ENCODE measurements around the gene NDUFS8. TPM values are rescaled to one million over a fixed set of nuclear protein-coding genes. Genes with fewer than 3 reads are reported as not detected.

The NDUFS8 gene
- total and polyA plus RNA-seq, 2 of the 13 experiments (the other 11 are each of a cell fraction or from before 2014, with no cell fraction given), result 96.7 to 158 TPM

DNA sequence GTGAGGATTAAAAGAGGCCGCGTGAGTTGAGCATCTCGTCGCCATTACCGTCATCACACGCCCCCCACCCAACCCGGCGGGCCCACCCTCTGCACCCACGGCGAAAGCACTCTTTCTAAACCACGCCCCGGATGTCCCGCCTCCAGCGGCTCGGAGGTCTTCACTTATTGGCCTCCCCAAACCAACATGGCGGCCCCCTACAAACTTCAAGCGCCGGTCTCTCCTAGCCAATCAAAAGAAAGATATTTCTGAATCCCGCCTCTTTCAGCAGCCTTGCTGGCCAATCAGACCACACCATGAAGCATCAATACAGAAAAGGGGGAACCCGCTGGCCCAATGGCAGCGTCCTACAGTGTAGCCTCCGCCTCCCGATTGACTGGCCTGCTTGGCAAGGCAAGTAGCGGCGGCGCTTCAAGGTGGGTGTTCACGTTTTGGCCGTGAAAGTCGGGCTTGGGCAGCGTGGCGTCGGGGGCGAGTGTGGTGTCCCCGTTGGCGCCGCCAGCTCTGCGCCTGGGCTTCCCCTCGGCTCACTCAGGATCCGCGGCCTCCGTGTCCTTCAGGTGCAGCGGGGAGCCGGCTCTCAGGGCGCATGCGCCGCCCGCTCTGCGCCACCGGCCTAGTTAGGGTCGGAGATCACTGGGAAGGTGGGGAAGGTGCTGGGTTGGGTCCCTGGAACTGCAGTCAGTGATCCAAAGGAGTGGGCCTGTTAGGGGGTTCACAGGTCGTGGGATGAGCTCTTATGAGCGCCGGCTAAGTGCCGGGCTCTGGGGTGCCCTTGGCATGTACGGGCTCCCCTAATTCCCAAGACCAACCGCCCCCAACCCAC, at the start of gene NDUFS8 (continued):
- TF ChIP-seq, protein P1, sequence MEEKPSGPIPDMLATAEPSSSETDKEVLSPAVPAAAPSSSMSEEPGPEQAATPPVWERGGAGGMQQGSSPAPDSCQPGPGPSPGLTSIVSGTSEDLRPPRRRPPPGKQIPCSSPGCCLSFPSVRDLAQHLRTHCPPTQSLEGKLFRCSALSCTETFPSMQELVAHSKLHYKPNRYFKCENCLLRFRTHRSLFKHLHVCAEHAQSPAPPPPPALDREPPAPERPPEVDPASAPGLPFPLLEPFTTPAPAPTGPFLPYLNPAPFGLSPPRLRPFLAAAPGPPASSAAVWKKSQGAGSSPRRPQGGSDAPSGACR (CRISPR knock-in tag; IDR thresholded peaks at IDR 0.05), result 0 out of 2 replicates have a peak, but pooled peaks have one; percentile 52
- TF ChIP-seq JARID2 (CRISPR knock-in tag; IDR thresholded peaks at IDR 0.05; ENCODE audit: insufficient replicate concordance) (peak; percentile 81), CBX2 (IDR thresholded peaks at IDR 0.05; ENCODE audit: low read depth, low read length) (no peak), CBX2 (CRISPR knock-in tag; IDR thresholded peaks at IDR 0.05; ENCODE audit: low read depth) (no peak), ZFP62 (CRISPR knock-in tag; IDR thresholded peaks at IDR 0.05) (no peak), FOXO1 (CRISPR knock-in tag; IDR thresholded peaks at IDR 0.05) (peak; percentile 45), KLF11 (CRISPR knock-in tag; IDR thresholded peaks at IDR 0.05) (no peak), MBD4 (IDR thresholded peaks at IDR 0.05; ENCODE audit: borderline replicate concordance, low read length) (no peak), EZH2 (conservative IDR thresholded peaks at IDR 0.05; ENCODE audit: low read depth, low read length) (no peak), NR2F2 (IDR thresholded peaks at IDR 0.05; ENCODE audit: borderline replicate concordance, low read depth) (no peak), ZNF567 (CRISPR knock-in tag; IDR thresholded peaks at IDR 0.05; ENCODE audit: borderline replicate concordance) (no peak)
- TF ChIP-seq, protein P2, sequence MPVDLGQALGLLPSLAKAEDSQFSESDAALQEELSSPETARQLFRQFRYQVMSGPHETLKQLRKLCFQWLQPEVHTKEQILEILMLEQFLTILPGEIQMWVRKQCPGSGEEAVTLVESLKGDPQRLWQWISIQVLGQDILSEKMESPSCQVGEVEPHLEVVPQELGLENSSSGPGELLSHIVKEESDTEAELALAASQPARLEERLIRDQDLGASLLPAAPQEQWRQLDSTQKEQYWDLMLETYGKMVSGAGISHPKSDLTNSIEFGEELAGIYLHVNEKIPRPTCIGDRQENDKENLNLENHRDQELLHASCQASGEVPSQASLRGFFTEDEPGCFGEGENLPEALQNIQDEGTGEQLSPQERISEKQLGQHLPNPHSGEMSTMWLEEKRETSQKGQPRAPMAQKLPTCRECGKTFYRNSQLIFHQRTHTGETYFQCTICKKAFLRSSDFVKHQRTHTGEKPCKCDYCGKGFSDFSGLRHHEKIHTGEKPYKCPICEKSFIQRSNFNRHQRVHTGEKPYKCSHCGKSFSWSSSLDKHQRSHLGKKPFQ (CRISPR knock-in tag; IDR thresholded peaks at IDR 0.05; ENCODE audit: insufficient replicate concordance), result peak; percentile 65
- TF ChIP-seq, protein P3, sequence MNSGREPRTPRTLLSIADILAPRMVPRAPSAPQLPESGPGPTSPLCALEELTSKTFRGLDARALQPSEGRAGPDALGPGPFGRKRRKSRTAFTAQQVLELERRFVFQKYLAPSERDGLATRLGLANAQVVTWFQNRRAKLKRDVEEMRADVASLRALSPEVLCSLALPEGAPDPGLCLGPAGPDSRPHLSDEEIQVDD (CRISPR knock-in tag; IDR thresholded peaks at IDR 0.05; ENCODE audit: borderline replicate concordance), result no peak
- TF ChIP-seq, protein P4, sequence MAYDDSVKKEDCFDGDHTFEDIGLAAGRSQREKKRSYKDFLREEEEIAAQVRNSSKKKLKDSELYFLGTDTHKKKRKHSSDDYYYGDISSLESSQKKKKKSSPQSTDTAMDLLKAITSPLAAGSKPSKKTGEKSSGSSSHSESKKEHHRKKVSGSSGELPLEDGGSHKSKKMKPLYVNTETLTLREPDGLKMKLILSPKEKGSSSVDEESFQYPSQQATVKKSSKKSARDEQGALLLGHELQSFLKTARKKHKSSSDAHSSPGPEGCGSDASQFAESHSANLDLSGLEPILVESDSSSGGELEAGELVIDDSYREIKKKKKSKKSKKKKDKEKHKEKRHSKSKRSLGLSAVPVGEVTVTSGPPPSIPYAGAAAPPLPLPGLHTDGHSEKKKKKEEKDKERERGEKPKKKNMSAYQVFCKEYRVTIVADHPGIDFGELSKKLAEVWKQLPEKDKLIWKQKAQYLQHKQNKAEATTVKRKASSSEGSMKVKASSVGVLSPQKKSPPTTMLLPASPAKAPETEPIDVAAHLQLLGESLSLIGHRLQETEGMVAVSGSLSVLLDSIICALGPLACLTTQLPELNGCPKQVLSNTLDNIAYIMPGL (CRISPR knock-in tag; IDR thresholded peaks at IDR 0.05; ENCODE audit: borderline replicate concordance in 1 of 2, low read depth in 1 of 2), result peak; percentile 52 to 79; a peak in 1 of 4 replicates
- TF ChIP-seq, protein P5, sequence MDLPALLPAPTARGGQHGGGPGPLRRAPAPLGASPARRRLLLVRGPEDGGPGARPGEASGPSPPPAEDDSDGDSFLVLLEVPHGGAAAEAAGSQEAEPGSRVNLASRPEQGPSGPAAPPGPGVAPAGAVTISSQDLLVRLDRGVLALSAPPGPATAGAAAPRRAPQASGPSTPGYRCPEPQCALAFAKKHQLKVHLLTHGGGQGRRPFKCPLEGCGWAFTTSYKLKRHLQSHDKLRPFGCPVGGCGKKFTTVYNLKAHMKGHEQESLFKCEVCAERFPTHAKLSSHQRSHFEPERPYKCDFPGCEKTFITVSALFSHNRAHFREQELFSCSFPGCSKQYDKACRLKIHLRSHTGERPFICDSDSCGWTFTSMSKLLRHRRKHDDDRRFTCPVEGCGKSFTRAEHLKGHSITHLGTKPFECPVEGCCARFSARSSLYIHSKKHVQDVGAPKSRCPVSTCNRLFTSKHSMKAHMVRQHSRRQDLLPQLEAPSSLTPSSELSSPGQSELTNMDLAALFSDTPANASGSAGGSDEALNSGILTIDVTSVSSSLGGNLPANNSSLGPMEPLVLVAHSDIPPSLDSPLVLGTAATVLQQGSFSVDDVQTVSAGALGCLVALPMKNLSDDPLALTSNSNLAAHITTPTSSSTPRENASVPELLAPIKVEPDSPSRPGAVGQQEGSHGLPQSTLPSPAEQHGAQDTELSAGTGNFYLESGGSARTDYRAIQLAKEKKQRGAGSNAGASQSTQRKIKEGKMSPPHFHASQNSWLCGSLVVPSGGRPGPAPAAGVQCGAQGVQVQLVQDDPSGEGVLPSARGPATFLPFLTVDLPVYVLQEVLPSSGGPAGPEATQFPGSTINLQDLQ (CRISPR knock-in tag; IDR thresholded peaks at IDR 0.05), result no peak
- TF ChIP-seq, protein P6, sequence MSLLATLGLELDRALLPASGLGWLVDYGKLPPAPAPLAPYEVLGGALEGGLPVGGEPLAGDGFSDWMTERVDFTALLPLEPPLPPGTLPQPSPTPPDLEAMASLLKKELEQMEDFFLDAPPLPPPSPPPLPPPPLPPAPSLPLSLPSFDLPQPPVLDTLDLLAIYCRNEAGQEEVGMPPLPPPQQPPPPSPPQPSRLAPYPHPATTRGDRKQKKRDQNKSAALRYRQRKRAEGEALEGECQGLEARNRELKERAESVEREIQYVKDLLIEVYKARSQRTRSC (CRISPR knock-in tag; IDR thresholded peaks at IDR 0.05; ENCODE audit: low read depth), result no peak; the same call in 1 of the 2 replicates
- TF ChIP-seq, protein P7, sequence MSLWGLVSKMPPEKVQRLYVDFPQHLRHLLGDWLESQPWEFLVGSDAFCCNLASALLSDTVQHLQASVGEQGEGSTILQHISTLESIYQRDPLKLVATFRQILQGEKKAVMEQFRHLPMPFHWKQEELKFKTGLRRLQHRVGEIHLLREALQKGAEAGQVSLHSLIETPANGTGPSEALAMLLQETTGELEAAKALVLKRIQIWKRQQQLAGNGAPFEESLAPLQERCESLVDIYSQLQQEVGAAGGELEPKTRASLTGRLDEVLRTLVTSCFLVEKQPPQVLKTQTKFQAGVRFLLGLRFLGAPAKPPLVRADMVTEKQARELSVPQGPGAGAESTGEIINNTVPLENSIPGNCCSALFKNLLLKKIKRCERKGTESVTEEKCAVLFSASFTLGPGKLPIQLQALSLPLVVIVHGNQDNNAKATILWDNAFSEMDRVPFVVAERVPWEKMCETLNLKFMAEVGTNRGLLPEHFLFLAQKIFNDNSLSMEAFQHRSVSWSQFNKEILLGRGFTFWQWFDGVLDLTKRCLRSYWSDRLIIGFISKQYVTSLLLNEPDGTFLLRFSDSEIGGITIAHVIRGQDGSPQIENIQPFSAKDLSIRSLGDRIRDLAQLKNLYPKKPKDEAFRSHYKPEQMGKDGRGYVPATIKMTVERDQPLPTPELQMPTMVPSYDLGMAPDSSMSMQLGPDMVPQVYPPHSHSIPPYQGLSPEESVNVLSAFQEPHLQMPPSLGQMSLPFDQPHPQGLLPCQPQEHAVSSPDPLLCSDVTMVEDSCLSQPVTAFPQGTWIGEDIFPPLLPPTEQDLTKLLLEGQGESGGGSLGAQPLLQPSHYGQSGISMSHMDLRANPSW (CRISPR knock-in tag; IDR thresholded peaks at IDR 0.05; ENCODE audit: borderline replicate concordance), result no peak
